Ovary (tissue), 9 donors: Measurements from ENCODE around the gene PEX7. TPM values are rescaled to one million over a fixed set of nuclear protein-coding genes. Genes with fewer than 3 reads are reported as not detected.
"Not testable (repeated sequence)": the region's sequence is repeated elsewhere in the genome, so short reads cannot be mapped to it uniquely, and the experiment has no call there.

Experiments used
- DNase-seq, 5 donors: peaks; one replicate each; pipeline ENCODE4 v3.0.0-alpha.2; 2019 to 2020
- H3K27ac ChIP-seq, 2 donors: fragments of 200-600 bp; one replicate each; pipeline versions ENCODE4 v1.5.1 to v1.8.0; 2019 to 2022
- H3K27me3 ChIP-seq: fragments of 200-600 bp; one replicate; pipeline ENCODE4 v1.8.0; 2022
- H3K36me3 ChIP-seq: fragments of 200-600 bp; sonication (generic); one replicate; pipeline ENCODE4 v1.5.1; 2019
- H3K4me1 ChIP-seq: one replicate; pipeline ENCODE4 v1.8.1; 2013; ENCODE audit warnings: mild to moderate bottlenecking, moderate library complexity; ENCODE audit not compliant: insufficient read depth
- H3K4me3 ChIP-seq: fragments of 200-600 bp; sonication (generic); one replicate; pipeline ENCODE4 v1.5.1; 2017
- H3K9me3 ChIP-seq, 2 donors: fragments of 200-600 bp in 1 of 2; sonication (generic) in 1 of 2; one replicate each; pipeline versions ENCODE4 v1.5.1 to v1.8.1; 2013 to 2019; ENCODE audit warnings: mild to moderate bottlenecking in 1 of 2, moderate library complexity in 1 of 2
- CTCF ChIP-seq, 3 donors: fragments of 450-650 bp in 2 of 3; fragments of 200-600 bp in 1 of 3; IDR thresholded peaks; one replicate each; pipeline versions ENCODE4 v1.5.1 to v1.8.0; 2016 to 2022; ENCODE audit warnings: antibody characterized with exemption in 3 of 3, mild to moderate bottlenecking in 1 of 3
- EP300 ChIP-seq: sonication (generic); formaldehyde crosslinking; IDR thresholded peaks from one replicate; pipeline ENCODE4 v1.6.1; 2017; ENCODE audit warnings: antibody characterized with exemption
- POLR2A ChIP-seq: fragments of 450-650 bp; IDR thresholded peaks from one replicate; pipeline ENCODE4 v1.6.1; 2017; ENCODE audit warnings: antibody characterized with exemption, mild to moderate bottlenecking, moderate library complexity
- WGBS, 3 donors: extraction: QIAGEN DNeasy Blood & Tissue Kit in 1 of 3; methylation state at CpG; one replicate each; pipeline versions ENCODE4 v1.1.5 to v1.1.7; 2013 to 2017; 5-methylcytosine and 5-hydroxymethylcytosine counted together
- intact Hi-C, 4 donors: fragments of 100-400 bp; cut with DNase I; formaldehyde crosslinking; loops; one replicate each; pipeline versions ENCODE4 v1.11.0 to v1.15.1; 2022 to 2023
- polyA plus RNA-seq, 2 donors: library from polyadenylated mRNA; stranded (reverse); fragments of 200-250 nt in 1 of 2; fragments of 350-450 nt in 1 of 2; fragmentation: Illumina TruSeq in 1 of 2; extraction: RNeasy Lipid Tissue Mini Kit (QIAGEN cat#74804) in 1 of 2; gene quantifications; one replicate each; pipeline ENCODE4 v1.2.3, GENCODE V29; 2013 to 2014
- total RNA-seq, 7 donors: library from RNA; depleted of rRNA in 2 of 7; stranded (reverse); fragments of >200 nt in 2 of 7; fragmentation: NEBNext Ultra II Directional in 3 of 7; extraction: Animal tissue kit (Norgen Biotek cat#: 25700) in 3 of 7; gene quantifications; one replicate each; pipeline versions ENCODE4 v1.1.0 to v1.2.4, GENCODE V29; 2016 to 2023
- donor health status: DM: no; HTN: no; CAD: no; lungs with moderate emphysema.
- donor health status: DM: no; HTN: no; CAD: no.
- donor health status: Bipolar disorder and iron deficiency.
- donor health status: DM: yes; HTN: yes; CAD: no.
- donor health status: DM: no; HTN: no; CAD: no.
- donor health status: DM: yes; HTN: yes; CAD: no.

Gene PEX7
- total and polyA plus RNA-seq, 9 donors, result 5.7 to 13.8 (median 7.2) TPM

GRCh38 chr6:136869451-136869850 lies 47.1 kb downstream of the PEX7 start:
- Histone ChIP-seq H3K9me3 (peaks cover 0 to 3% of the 10 kb centered on the region in 2 donors), H3K36me3 (no peaks in the 10 kb centered on the region), H3K27me3 (no peaks in the 10 kb centered on the region), H3K4me3 (no peak overlapping the region), H3K27ac (no peak overlapping the region), H3K4me1 (no peaks in the 10 kb centered on the region)
- no peak for TF ChIP-seq EP300
- no peak for TF ChIP-seq CTCF (IDR thresholded peaks at IDR 0.05)
- TF ChIP-seq POLR2A, result no peak
- no peak for DNase-seq
- intact Hi-C loops, result no loop called here
- WGBS, 3 donors, result 80 to 86% (median 83%) methylated on average over 2 of the region's 2 CpGs

GRCh38 chr6:136873748-136874147 lies 51.4 kb downstream of the PEX7 start:
- no peak for DNase-seq
- Histone ChIP-seq H3K27ac (no peak overlapping the region), H3K36me3 (no peaks in the 10 kb centered on the region), H3K4me3 (no peak overlapping the region), H3K9me3 (peaks cover 0 to 3% of the 10 kb centered on the region in 2 donors), H3K27me3 (no peaks in the 10 kb centered on the region), H3K4me1 (no peaks in the 10 kb centered on the region)
- WGBS, 3 donors, result 76 to 95% (median 93%) methylated on average over 3 of the region's 3 CpGs
- intact Hi-C loops, result no loop called here
- TF ChIP-seq POLR2A, result no peak
- TF ChIP-seq CTCF (IDR thresholded peaks at IDR 0.05), result no peak
- no peak for TF ChIP-seq EP300

- H3K36me3 ChIP-seq, H3K4me1 ChIP-seq, H3K27ac ChIP-seq, DNase-seq, intact Hi-C loops, H3K9me3 ChIP-seq, H3K4me3 ChIP-seq, H3K27me3 ChIP-seq: not testable (repeated sequence)
- WGBS, 3 donors, result 98 to 99% (median 98%) methylated on average over 4 of the region's 4 CpGs
Measured at GRCh38 chr6:136876469-136876868, 54.1 kb downstream of the PEX7 start.

GRCh38 chr6:136880748-136881460 lies 58.5 kb downstream of the PEX7 start:
- no peak overlapping the region for H3K27ac ChIP-seq
- no peaks in the 10 kb centered on the region for H3K36me3 ChIP-seq
- intact Hi-C loops, result no loop called here
- TF ChIP-seq POLR2A, result no peak
- no peak for TF ChIP-seq EP300
- TF ChIP-seq CTCF (IDR thresholded peaks at IDR 0.05), result no peak
- WGBS, 3 donors, result 79 to 95% (median 95%) methylated on average over 4 of the region's 4 CpGs
- H3K4me1 ChIP-seq, result no peaks in the 10 kb centered on the region
- H3K27me3 ChIP-seq, result no peaks in the 10 kb centered on the region
- no peak overlapping the region for H3K4me3 ChIP-seq
- DNase-seq, result no peak
- H3K9me3 ChIP-seq, result no peaks in the 10 kb centered on the region

- WGBS, 3 donors, result 82 to 85% (median 85%) methylated on average over 3 of the region's 3 CpGs
- no peaks in the 10 kb centered on the region for H3K9me3 ChIP-seq
- no peaks in the 10 kb centered on the region for H3K4me1 ChIP-seq
- H3K36me3 ChIP-seq, result no peaks in the 10 kb centered on the region
- no peak for DNase-seq
- no peak overlapping the region for H3K4me3 ChIP-seq
- intact Hi-C loops, result no loop called here
- no peak overlapping the region for H3K27ac ChIP-seq
- no peak for TF ChIP-seq CTCF (IDR thresholded peaks at IDR 0.05)
- no peak for TF ChIP-seq EP300
- no peak for TF ChIP-seq POLR2A
- no peaks in the 10 kb centered on the region for H3K27me3 ChIP-seq
Measured at GRCh38 chr6:136886091-136886490, 63.7 kb downstream of the PEX7 start.
